Spleen (tissue), 11 donors: ENCODE measurements around the gene CEACAM4. TPM values are rescaled to one million over a fixed set of nuclear protein-coding genes. Genes with fewer than 3 reads are reported as not detected.

Source experiments
- DNase-seq: peaks from one replicate; pipeline ENCODE4 v3.0.0-alpha.2; 2020
- H3K27ac ChIP-seq, 8 donors: fragments of 200-600 bp; sonication (generic) in 7 of 8; 1 replicate in 4 of 8; 2 replicates in 4 of 8; pipeline versions ENCODE4 v1.5.0 to v1.8.0; 2016 to 2021; ENCODE audit warnings: inconsistent platforms in 4 of 8, mild to moderate bottlenecking in 4 of 8, moderate library complexity in 1 of 8
- H3K27me3 ChIP-seq, 7 donors: fragments of 200-600 bp; sonication (generic) in 6 of 7; replicated peaks in 1 of 7; 1 replicate in 4 of 7; 2 replicates in 3 of 7; pipeline versions ENCODE4 v1.5.0 to v1.8.0; 2016 to 2021; ENCODE audit warnings: inconsistent platforms in 3 of 7, mild to moderate bottlenecking in 1 of 7
- H3K36me3 ChIP-seq, 6 donors: fragments of 200-600 bp; sonication (generic) in 5 of 6; 1 replicate in 4 of 6; 2 replicates in 2 of 6; pipeline versions ENCODE4 v1.5.0 to v1.8.0; 2016 to 2021; ENCODE audit warnings: inconsistent platforms in 2 of 6
- H3K4me1 ChIP-seq, 6 donors: fragments of 200-600 bp; sonication (generic) in 5 of 6; 1 replicate in 3 of 6; 2 replicates in 3 of 6; pipeline versions ENCODE4 v1.5.0 to v1.8.0; 2016 to 2021; ENCODE audit warnings: inconsistent platforms in 3 of 6
- H3K4me3 ChIP-seq, 8 donors: fragments of 200-600 bp; sonication (generic) in 7 of 8; 1 replicate in 4 of 8; 2 replicates in 4 of 8; pipeline versions ENCODE4 v1.5.0 to v1.8.0; 2016 to 2021; ENCODE audit warnings: inconsistent platforms in 4 of 8, mild to moderate bottlenecking in 4 of 8, moderate library complexity in 2 of 8
- H3K9me3 ChIP-seq, 8 donors: fragments of 200-600 bp; sonication (generic) in 7 of 8; 1 replicate in 4 of 8; 2 replicates in 4 of 8; pipeline versions ENCODE4 v1.5.0 to v1.8.0; 2016 to 2021; ENCODE audit warnings: inconsistent platforms in 4 of 8
- CTCF ChIP-seq, 11 experiments: fragments of 200-600 bp in 7 of 11; fragments of 450-650 bp in 4 of 11; sonication (generic) in 4 of 11; IDR thresholded peaks in 8 of 11; conservative IDR thresholded peaks in 3 of 11; 1 replicate in 7 of 11; 2 replicates in 4 of 11; pipeline versions ENCODE4 v1.4.0 to v1.8.0; 2016 to 2021; ENCODE audit warnings: antibody characterized with exemption in 11 of 11, inconsistent platforms in 4 of 11, mild to moderate bottlenecking in 1 of 11
- POLR2A ChIP-seq, 3 donors: fragments of 450-650 bp; IDR thresholded peaks; one replicate each; pipeline ENCODE4 v1.5.1; 2017; ENCODE audit warnings: antibody characterized with exemption in 3 of 3, mild to moderate bottlenecking in 1 of 3
- POLR2AphosphoS5 ChIP-seq, 3 donors: sonication (generic); formaldehyde crosslinking; IDR thresholded peaks; one replicate each; pipeline ENCODE4 v1.5.1; 2017; ENCODE audit warnings: antibody characterized with exemption in 3 of 3
- WGBS, 5 donors: extraction: QIAGEN DNeasy Blood & Tissue Kit in 3 of 5; methylation state at CpG; one replicate each; pipeline versions ENCODE4 v1.1.5 to v1.1.7; 2013 to 2018; 5-methylcytosine and 5-hydroxymethylcytosine counted together
- intact Hi-C: fragments of 100-400 bp; cut with DNase I; formaldehyde crosslinking; loops from one replicate; pipeline ENCODE4 v1.15.0; 2023; ENCODE audit warnings: low total_unique reads
- polyA plus RNA-seq, 3 donors: library from polyadenylated mRNA; stranded (reverse); fragments of 200-250 nt; gene quantifications; one replicate each; pipeline ENCODE4 v1.2.1, GENCODE V29; 2013
- total RNA-seq, 7 donors: library from RNA; depleted of rRNA in 3 of 7; stranded (reverse); fragments of >200 nt in 3 of 7; fragmentation: NEBNext Ultra II Directional in 4 of 7; extraction: Animal tissue kit (Norgen Biotek cat#: 25700) in 4 of 7; gene quantifications; one replicate each; pipeline versions ENCODE4 v1.1.0 to v1.2.1, GENCODE V29; 2016 to 2021
- donor health status: healthy with polysubstance abuse.
- donor health status: DM: no; HTN: no; CAD: no; lungs with moderate emphysema.
- donor health status: DM: no; HTN: no; CAD: no.
- donor health status: Bipolar disorder and iron deficiency.
- donor health status: healthy.
- donor health status: DM: no; HTN: no; CAD: no.
- donor health status: DM: yes; HTN: yes; CAD: no.

Gene CEACAM4
- total and polyA plus RNA-seq, 10 donors: 3.3 to 76.4 (median 20.7) TPM

DNA sequence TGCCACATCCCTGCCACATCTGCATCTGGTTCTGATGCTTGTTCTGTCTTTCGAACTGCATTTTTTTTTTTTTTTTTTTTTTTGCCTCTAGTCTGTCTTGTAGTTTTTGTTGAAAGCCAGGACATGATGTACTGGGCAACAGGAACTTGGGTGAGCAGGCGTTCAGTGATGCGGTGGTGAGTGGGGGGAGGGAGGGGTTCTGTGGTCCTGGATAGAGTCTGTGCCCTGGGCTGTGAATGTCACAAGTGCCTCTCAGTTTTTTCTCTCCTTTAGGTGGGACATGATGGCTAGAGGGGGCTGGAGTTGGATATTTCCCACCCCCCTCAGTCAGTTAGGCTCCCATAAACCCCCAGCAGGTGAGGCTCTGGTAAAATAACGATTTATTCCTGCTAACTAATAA lies 3.5 kb downstream of the CEACAM4 start:
- TF ChIP-seq POLR2A (IDR thresholded peaks at IDR 0.05): no peak
- no peak for TF ChIP-seq CTCF (IDR thresholded peaks at IDR 0.05 in 8 of 11, conservative IDR thresholded peaks at IDR 0.05 in 3 of 11)
- TF ChIP-seq POLR2AphosphoS5 (IDR thresholded peaks at IDR 0.05): peak in 1 of 3 donors; percentile 54
- H3K27ac ChIP-seq: peak overlapping the region in 5 of 8 donors; percentile 26 to 94 (median 85)
- no peaks in the 10 kb centered on the region for H3K9me3 ChIP-seq
- peaks cover 0 to 51% (median 0%) of the 10 kb centered on the region in 7 donors for H3K27me3 ChIP-seq
- WGBS, 5 donors: 34 to 52% (median 37%) methylated on average over 4 of the region's 4 CpGs
- intact Hi-C loops: no loop called here
- peaks cover 0 to 73% (median 14%) of the 10 kb centered on the region in 6 donors for H3K4me1 ChIP-seq
- peaks cover 0 to 17% (median 0%) of the 10 kb centered on the region in 6 donors for H3K36me3 ChIP-seq
- DNase-seq: no peak
- peak overlapping the region in 4 of 8 donors; percentile 11 to 61 (median 36) for H3K4me3 ChIP-seq

- WGBS, 5 donors: 14 to 29% (median 22%) methylated on average over 7 of the region's 7 CpGs
- intact Hi-C loops: no loop called here
- peaks cover 0 to 34% (median 0%) of the 10 kb centered on the region in 7 donors for H3K27me3 ChIP-seq
- H3K9me3 ChIP-seq: no peaks in the 10 kb centered on the region
- peaks cover 0 to 32% (median 0%) of the 10 kb centered on the region in 6 donors for H3K36me3 ChIP-seq
- peak; percentile 37 to 54 (median 49) for TF ChIP-seq POLR2AphosphoS5 (IDR thresholded peaks at IDR 0.05)
- TF ChIP-seq CTCF (IDR thresholded peaks at IDR 0.05 in 8 of 11, conservative IDR thresholded peaks at IDR 0.05 in 3 of 11): peak in 1 of 11 experiments; percentile 12
- no peak for TF ChIP-seq POLR2A (IDR thresholded peaks at IDR 0.05)
- peaks cover 0 to 69% (median 14%) of the 10 kb centered on the region in 6 donors for H3K4me1 ChIP-seq
- peak overlapping the region in 5 of 8 donors; percentile 11 to 94 (median 85) for H3K27ac ChIP-seq
- H3K4me3 ChIP-seq: peak overlapping the region in 3 of 8 donors; percentile 9 to 40 (median 17)
- no peak for DNase-seq
These were observed 5.2 kb downstream of the CEACAM4 start for GRCh38 chr19:41621654-41622053.

GRCh38 chr19:41621226-41621625 lies 5.6 kb downstream of the CEACAM4 start:
- peak overlapping the region in 3 of 8 donors; percentile 9 to 40 (median 17) for H3K4me3 ChIP-seq
- intact Hi-C loops: no loop called here
- peaks cover 0 to 30% (median 0%) of the 10 kb centered on the region in 7 donors for H3K27me3 ChIP-seq
- H3K9me3 ChIP-seq: no peaks in the 10 kb centered on the region
- H3K4me1 ChIP-seq: peaks cover 0 to 74% (median 14%) of the 10 kb centered on the region in 6 donors
- DNase-seq: no peak
- WGBS, 5 donors: 35 to 48% (median 37%) methylated on average over 4 of the region's 4 CpGs
- no peak for TF ChIP-seq POLR2AphosphoS5 (IDR thresholded peaks at IDR 0.05)
- TF ChIP-seq CTCF (IDR thresholded peaks at IDR 0.05 in 8 of 11, conservative IDR thresholded peaks at IDR 0.05 in 3 of 11): no peak
- no peak for TF ChIP-seq POLR2A (IDR thresholded peaks at IDR 0.05)
- H3K36me3 ChIP-seq: peaks cover 0 to 36% (median 0%) of the 10 kb centered on the region in 6 donors
- peak overlapping the region in 5 of 8 donors; percentile 4 to 94 (median 85) for H3K27ac ChIP-seq

- no peak for DNase-seq
- WGBS, 5 donors: 44 to 79% (median 56%) methylated on average over 3 to 5 of the region's 5 CpGs
- peaks cover 0 to 77% (median 11%) of the 10 kb centered on the region in 6 donors for H3K4me1 ChIP-seq
- H3K36me3 ChIP-seq: peaks cover 0 to 42% (median 0%) of the 10 kb centered on the region in 6 donors
- TF ChIP-seq POLR2A (IDR thresholded peaks at IDR 0.05) (no peak), CTCF (IDR thresholded peaks at IDR 0.05 in 8 of 11, conservative IDR thresholded peaks at IDR 0.05 in 3 of 11) (no peak), POLR2AphosphoS5 (IDR thresholded peaks at IDR 0.05) (no peak)
- intact Hi-C loops: no loop called here
- no peaks in the 10 kb centered on the region for H3K9me3 ChIP-seq
- peak overlapping the region in 4 of 8 donors; percentile 40 to 94 (median 87) for H3K27ac ChIP-seq
- peaks cover 0 to 24% (median 0%) of the 10 kb centered on the region in 7 donors for H3K27me3 ChIP-seq
- peak overlapping the region in 1 of 8 donors; percentile 5 for H3K4me3 ChIP-seq
These were observed 6.7 kb downstream of the CEACAM4 start for GRCh38 chr19:41620171-41620570.
